CD4-positive, CD25-positive, alpha-beta regulatory T cell (primary cell): ENCODE data around the gene FER1L5. TPM values are rescaled to one million over a fixed set of nuclear protein-coding genes. Genes with fewer than 3 reads are reported as not detected.

Experiments used
- ATAC-seq, 2 donors: fragments of 150-1000 bp; cut with Tn5 transposase; one replicate each; pipeline ENCODE4 v1.10.0; 2021; ENCODE audit warnings: low read depth in 2 of 2, moderate number of reproducible peaks in 2 of 2, moderate library complexity in 1 of 2
- DNase-seq, 3 donors: peaks; one replicate each; pipeline versions ENCODE4 v3.0.0 to v3.0.0-alpha.2; 2012 to 2022; ENCODE audit warnings: mixed read lengths in 1 of 3
- H3K27ac ChIP-seq: one replicate; pipeline ENCODE4 v1.7.0; 2013; ENCODE audit warnings: mild to moderate bottlenecking, low read length; ENCODE audit not compliant: insufficient read depth, poor library complexity, severe bottlenecking
- H3K27me3 ChIP-seq: one replicate; pipeline ENCODE4 v1.7.0; 2013; ENCODE audit warnings: low read length; ENCODE audit not compliant: control insufficient read depth, insufficient read depth
- H3K36me3 ChIP-seq: one replicate; pipeline ENCODE4 v1.7.0; 2013; ENCODE audit warnings: mild to moderate bottlenecking, low read length, moderate library complexity; ENCODE audit not compliant: control insufficient read depth, insufficient read depth
- H3K4me1 ChIP-seq: 2 replicates; pipeline ENCODE4 v1.7.0; 2013; ENCODE audit warnings: mild to moderate bottlenecking, low read length; ENCODE audit not compliant: insufficient read depth, control insufficient read depth, poor library complexity, severe bottlenecking
- H3K4me3 ChIP-seq: one replicate; pipeline ENCODE4 v1.7.0; 2013; ENCODE audit warnings: low read depth, mild to moderate bottlenecking, low read length, moderate library complexity
- H3K9me3 ChIP-seq, 2 experiments: 1 replicate in 1 of 2; 2 replicates in 1 of 2; pipeline ENCODE4 v1.7.0; 2013; ENCODE audit warnings: low read length in 2 of 2, mild to moderate bottlenecking in 1 of 2, moderate library complexity in 1 of 2; ENCODE audit not compliant: control insufficient read depth in 2 of 2
- H3K27ac Mint-ChIP-seq, 3 donors: one replicate each; pipeline ENCODE4 v1.8.0; 2020 to 2022; ENCODE audit warnings: mild to moderate bottlenecking in 3 of 3, mixed read lengths in 3 of 3, moderate library complexity in 2 of 3
- H3K27me3 Mint-ChIP-seq: one replicate; pipeline ENCODE4 v1.8.0; 2022; ENCODE audit warnings: mild to moderate bottlenecking, mixed read lengths
- H3K36me3 Mint-ChIP-seq: one replicate; pipeline ENCODE4 v1.8.0; 2020; ENCODE audit warnings: mixed read lengths
- H3K4me1 Mint-ChIP-seq, 4 donors: one replicate each; pipeline ENCODE4 v1.8.0; 2020 to 2022; ENCODE audit warnings: mixed read lengths in 4 of 4, mild to moderate bottlenecking in 1 of 4
- H3K4me3 Mint-ChIP-seq, 4 donors: one replicate each; pipeline ENCODE4 v1.8.0; 2020 to 2022; ENCODE audit warnings: mild to moderate bottlenecking in 4 of 4, mixed read lengths in 4 of 4, moderate library complexity in 3 of 4
- H3K9me3 Mint-ChIP-seq, 7 donors: one replicate each; pipeline ENCODE4 v1.8.0; 2020 to 2022; ENCODE audit warnings: mixed read lengths in 7 of 7, mild to moderate bottlenecking in 3 of 7, moderate library complexity in 2 of 7
- polyA plus RNA-seq, 4 donors: library from polyadenylated mRNA; unstranded; fragments of 300-500 nt; fragmentation: Illumina TruSeq; gene quantifications; one replicate each; pipeline ENCODE4 v1.2.3, GENCODE V29; 2021
- total RNA-seq: library from RNA; stranded (reverse); gene quantifications from one replicate; pipeline ENCODE4 v1.2.3, GENCODE V29; 2022

The FER1L5 gene
- total and polyA plus RNA-seq, 5 donors from 2014 or later: 0.03 TPM; not detected in 3

DNA sequence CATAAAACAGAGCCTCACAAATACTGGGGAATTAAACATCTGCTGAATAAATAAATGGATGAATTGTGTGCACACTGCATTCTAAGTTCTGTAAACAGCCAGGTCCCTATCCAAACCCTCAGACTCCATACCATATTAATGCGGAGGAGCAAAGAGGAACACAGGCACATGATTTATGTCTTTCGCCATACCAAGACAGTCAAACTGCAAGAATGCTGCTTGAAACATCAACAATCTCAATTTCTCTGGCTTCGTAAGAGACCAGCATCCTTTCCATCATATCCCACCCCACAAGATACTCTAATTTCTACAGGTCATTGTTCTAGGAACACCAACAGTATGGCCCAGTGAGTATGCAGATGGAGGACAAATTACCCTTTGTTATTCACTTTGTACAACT lies 19.4 kb upstream of the FER1L5 start:
- Mint-ChIP-seq H3K9me3 (no peaks in the 10 kb centered on the region), H3K4me3 (no peak overlapping the region), H3K27ac (peak overlapping the region in 1 of 3 donors; percentile 89), H3K4me1 (peaks cover 21 to 42% (median 35%) of the 10 kb centered on the region in 4 donors), H3K27me3 (no peaks in the 10 kb centered on the region), H3K36me3 (peaks cover 8% of the 10 kb centered on the region)
- H3K9me3 ChIP-seq: no peaks in the 10 kb centered on the region
- H3K27me3 ChIP-seq: no peaks in the 10 kb centered on the region
- ATAC-seq (no peak), DNase-seq (no peak)
- peaks cover 32% of the 10 kb centered on the region for H3K36me3 ChIP-seq
- peaks cover 4% of the 10 kb centered on the region for H3K4me1 ChIP-seq
- no peak overlapping the region for H3K27ac ChIP-seq
- H3K4me3 ChIP-seq: no peak overlapping the region

DNA sequence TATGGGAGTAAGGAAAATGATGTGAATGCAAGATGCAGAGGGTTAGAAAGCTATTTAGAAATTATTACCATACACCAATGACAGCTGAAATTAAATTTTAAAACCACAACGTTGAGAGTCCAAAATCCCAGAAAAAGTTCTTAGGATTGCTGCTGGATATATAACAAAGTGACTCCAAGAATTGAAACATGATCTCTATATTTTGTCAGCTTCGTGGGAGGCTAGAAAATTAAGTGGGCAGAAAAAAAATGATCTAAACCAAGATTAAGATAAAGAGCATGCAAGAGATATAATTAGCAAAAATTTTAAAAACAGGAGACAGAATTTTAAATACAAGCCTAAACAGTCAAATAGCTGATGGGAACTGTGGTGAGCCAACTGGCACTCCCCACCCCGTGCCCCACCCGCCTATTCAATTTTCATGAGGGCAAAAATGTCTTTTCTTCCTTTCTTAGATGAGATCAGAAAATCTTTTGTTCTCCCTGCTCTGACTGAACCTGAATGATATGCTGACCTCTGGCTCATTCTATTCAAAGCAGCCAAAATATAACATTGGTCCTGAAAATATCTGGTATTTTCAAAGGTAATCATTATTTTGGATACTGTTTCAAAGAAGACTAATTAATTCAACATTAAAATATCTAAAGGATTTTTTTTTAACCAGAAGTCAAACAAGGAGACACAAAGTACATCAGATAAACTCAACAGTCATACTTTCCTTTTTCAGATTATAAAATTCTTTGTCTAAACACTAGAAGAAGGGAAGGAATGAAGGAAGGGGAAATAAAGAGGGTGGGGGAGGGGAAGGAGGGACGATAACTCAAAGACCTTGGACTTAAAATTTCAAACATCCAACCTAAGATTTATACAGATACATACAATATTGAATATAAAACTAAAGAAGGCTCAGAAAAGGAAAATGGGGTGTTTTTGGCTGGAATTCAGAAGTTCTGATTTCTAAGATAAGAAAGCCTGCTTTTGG lies 16.7 kb upstream of the FER1L5 start:
- H3K27ac Mint-ChIP-seq: peak overlapping the region in 2 of 3 donors; percentile 56 to 64
- H3K27me3 Mint-ChIP-seq: no peaks in the 10 kb centered on the region
- peaks cover 16 to 56% (median 42%) of the 10 kb centered on the region in 4 donors for H3K4me1 Mint-ChIP-seq
- H3K9me3 Mint-ChIP-seq: no peaks in the 10 kb centered on the region
- Histone ChIP-seq H3K4me3 (no peak overlapping the region), H3K9me3 (no peaks in the 10 kb centered on the region), H3K27ac (no peak overlapping the region), H3K4me1 (peaks cover 4% of the 10 kb centered on the region), H3K27me3 (no peaks in the 10 kb centered on the region), H3K36me3 (peaks cover 37% of the 10 kb centered on the region)
- no peak for ATAC-seq
- H3K36me3 Mint-ChIP-seq: peaks cover 17% of the 10 kb centered on the region
- DNase-seq: no peak
- H3K4me3 Mint-ChIP-seq: no peak overlapping the region

DNA sequence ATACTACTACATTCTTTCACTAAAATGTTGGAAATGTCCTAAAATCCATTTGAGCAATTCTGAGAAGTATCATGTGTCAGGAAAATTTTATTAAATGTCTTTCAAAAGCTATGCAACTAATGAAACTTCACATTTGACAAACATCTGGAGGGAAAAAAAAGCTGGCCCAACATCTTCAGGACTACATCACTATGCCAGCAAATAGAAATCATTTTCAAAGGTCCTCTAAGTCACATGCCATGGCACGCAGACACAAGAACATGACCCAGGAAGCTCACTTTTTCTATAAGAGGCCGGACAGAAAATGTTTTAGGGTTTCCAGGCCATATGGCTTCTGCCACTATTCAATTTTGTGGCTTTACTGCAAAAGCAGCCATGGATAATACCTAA lies 16.0 kb upstream of the FER1L5 start:
- Mint-ChIP-seq H3K36me3 (peaks cover 22% of the 10 kb centered on the region), H3K27ac (peak overlapping the region in 1 of 3 donors; percentile 43)

DNA sequence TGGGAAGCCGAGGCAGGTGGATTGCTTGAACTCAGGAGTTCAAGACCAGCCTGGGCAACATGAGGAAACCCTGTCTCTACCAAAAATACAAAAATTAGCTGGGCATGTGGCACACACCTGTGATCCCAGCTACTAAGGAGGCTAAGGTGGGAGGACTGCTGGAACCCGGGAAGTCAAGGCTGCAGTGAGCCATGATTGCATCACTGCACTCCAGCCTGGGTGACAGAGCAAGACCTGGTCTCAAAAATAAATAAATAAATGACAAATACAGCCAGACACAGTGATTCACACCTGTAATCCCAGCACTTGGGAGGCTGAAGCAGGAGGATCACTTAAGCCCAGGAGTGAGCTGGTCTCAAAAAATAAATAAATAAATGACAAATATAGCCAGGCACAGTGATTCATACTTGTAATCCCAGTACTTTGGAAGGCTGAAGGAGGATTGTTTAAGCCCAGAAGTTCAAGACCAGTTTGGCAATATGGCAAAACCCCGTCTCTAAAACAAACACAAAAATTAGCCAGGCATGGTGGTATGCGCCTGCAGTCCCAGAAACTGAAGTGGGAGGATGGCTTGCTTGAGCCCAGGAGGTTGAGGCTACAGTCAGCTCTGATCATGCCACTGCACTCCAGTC lies 10.6 kb upstream of the FER1L5 start:
- ATAC-seq: no peak
- Histone ChIP-seq H3K9me3 (no peaks in the 10 kb centered on the region), H3K36me3 (peaks cover 62% of the 10 kb centered on the region), H3K27me3 (no peaks in the 10 kb centered on the region), H3K4me3 (no peak overlapping the region), H3K27ac (no peak overlapping the region), H3K4me1 (peaks cover 27% of the 10 kb centered on the region)
- DNase-seq: no peak
- H3K4me3 Mint-ChIP-seq: peak overlapping the region in 1 of 4 donors; percentile 25
- no peaks in the 10 kb centered on the region for H3K27me3 Mint-ChIP-seq
- no peak overlapping the region for H3K27ac Mint-ChIP-seq
- peaks cover 24 to 70% (median 52%) of the 10 kb centered on the region in 4 donors for H3K4me1 Mint-ChIP-seq
- H3K9me3 Mint-ChIP-seq: no peaks in the 10 kb centered on the region
- peaks cover 36% of the 10 kb centered on the region for H3K36me3 Mint-ChIP-seq

More for the DNA sequence above, 16.0 kb upstream of the FER1L5 start:
- no peaks in the 10 kb centered on the region for H3K27me3 ChIP-seq
- DNase-seq (no peak), ATAC-seq (no peak)
- peaks cover 16 to 58% (median 44%) of the 10 kb centered on the region in 4 donors for H3K4me1 Mint-ChIP-seq
- no peaks in the 10 kb centered on the region for H3K9me3 Mint-ChIP-seq
- H3K4me3 ChIP-seq: no peak overlapping the region
- no peaks in the 10 kb centered on the region for H3K9me3 ChIP-seq
- peaks cover 4% of the 10 kb centered on the region for H3K4me1 ChIP-seq
- no peaks in the 10 kb centered on the region for H3K27me3 Mint-ChIP-seq
- H3K4me3 Mint-ChIP-seq: no peak overlapping the region
- H3K27ac ChIP-seq: no peak overlapping the region
- H3K36me3 ChIP-seq: peaks cover 44% of the 10 kb centered on the region

DNA sequence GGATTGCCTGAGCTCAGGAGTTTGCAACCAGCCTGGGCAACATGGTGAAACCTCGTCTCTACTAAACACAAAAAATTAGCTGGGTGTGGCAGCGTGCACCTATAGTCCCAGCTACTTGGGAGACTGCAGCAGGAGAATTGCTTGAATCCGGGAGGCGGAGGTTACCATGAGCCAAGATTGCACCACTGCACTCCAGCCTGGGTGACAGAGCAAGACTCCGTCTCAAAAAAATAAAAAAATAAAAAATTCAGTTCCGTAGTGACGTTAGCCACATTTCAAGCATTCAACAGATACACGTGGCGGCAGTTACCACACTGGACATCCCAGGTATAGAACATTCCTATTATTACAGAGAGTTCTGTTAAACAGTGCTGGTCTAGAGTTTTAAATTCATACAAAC lies 8.9 kb upstream of the FER1L5 start:
- no peak for ATAC-seq

DNA sequence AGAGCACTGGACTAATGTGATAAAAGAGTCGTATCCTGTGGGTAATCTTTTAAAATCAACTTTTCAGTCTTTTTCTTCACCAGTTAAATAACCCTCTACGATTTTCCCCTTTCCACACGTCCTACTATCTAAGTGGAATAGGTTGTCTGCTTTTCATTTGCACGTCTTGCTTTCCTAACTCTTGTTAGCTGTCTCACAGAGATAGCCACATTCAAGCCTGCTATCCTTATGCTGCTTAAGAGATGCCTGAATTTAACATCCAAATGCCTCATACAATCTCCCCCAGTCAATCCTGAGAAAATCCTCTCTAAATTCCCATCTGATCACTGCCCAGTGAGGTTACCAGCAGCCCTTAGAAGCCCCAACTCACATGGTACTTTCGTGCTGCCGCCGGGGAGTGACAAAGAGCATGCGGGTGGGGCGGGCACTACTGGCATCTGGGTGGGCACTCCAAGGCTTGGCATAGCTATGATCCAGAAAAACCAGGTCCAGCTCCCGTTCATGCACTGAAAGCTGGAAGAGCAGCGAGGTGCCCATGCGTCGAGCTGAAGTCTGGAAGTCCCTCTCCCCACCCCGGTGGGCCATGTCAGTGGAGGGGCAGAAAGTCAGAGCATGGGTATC lies 5.9 kb upstream of the FER1L5 start:
- peak overlapping the region; percentile 74 to 97 (median 93) for H3K27ac Mint-ChIP-seq
- peaks cover 23% of the 10 kb centered on the region for H3K27me3 Mint-ChIP-seq
- peak overlapping the region; percentile 94 to 96 (median 94) for H3K4me3 Mint-ChIP-seq
- H3K27ac ChIP-seq: peak overlapping the region; percentile 82
- H3K27me3 ChIP-seq: no peaks in the 10 kb centered on the region
- no peak for ATAC-seq
- H3K9me3 Mint-ChIP-seq: no peaks in the 10 kb centered on the region
- H3K36me3 ChIP-seq: peaks cover 27% of the 10 kb centered on the region
- H3K4me3 ChIP-seq: peak overlapping the region; percentile 91
- H3K36me3 Mint-ChIP-seq: peaks cover 17% of the 10 kb centered on the region
- peaks cover 39% of the 10 kb centered on the region for H3K4me1 ChIP-seq
- DNase-seq: no peak
- H3K4me1 Mint-ChIP-seq: peaks cover 18 to 60% (median 44%) of the 10 kb centered on the region in 4 donors
- no peaks in the 10 kb centered on the region for H3K9me3 ChIP-seq

More for the DNA sequence above, 8.9 kb upstream of the FER1L5 start:
- H3K36me3 ChIP-seq: peaks cover 53% of the 10 kb centered on the region
- H3K4me1 ChIP-seq: peaks cover 39% of the 10 kb centered on the region
- Mint-ChIP-seq H3K9me3 (no peaks in the 10 kb centered on the region), H3K27ac (no peak overlapping the region), H3K4me3 (peak overlapping the region in 1 of 4 donors; percentile 21), H3K27me3 (peaks cover 3% of the 10 kb centered on the region), H3K36me3 (peaks cover 36% of the 10 kb centered on the region), H3K4me1 (peaks cover 18 to 73% (median 51%) of the 10 kb centered on the region in 4 donors)
- no peaks in the 10 kb centered on the region for H3K27me3 ChIP-seq
- DNase-seq: no peak
- no peak overlapping the region for H3K27ac ChIP-seq
- no peak overlapping the region for H3K4me3 ChIP-seq
- no peaks in the 10 kb centered on the region for H3K9me3 ChIP-seq

DNA sequence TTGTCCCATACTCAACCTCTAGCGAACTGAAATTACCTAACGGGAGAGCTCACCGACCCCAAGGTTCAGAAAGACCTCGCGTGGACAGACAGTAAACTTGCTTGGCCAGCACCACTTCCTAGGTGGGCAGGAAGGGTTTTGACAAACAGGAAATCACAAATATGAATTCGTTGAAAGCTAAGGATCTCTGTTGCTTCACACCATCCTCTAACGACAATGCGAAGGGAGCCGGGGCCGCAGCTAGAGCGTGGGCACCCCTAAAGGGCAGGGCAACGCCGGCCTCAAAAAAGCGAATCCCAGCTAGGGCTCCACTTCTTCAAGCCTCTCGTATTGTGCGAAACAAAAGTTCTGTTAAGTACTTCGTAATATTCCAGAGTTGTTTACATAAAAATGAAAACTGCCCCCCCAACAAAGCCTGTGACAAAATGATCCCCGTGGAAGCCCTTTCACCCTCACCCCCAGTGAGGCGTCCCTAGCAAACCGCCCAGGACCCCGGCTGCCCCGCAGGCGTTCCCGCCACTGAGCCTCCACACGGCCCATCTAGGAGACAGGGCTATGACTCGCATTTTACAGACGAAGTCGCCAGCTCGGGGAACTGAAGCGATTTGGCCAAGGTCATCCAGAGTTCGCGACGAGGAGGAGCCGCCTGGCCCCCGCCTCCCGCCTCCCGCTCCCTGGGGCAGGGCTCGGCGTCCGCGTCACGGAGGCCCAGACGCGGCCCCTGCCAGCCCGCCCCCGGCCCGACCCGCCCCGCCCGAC lies 5.0 kb upstream of the FER1L5 start:
- peak overlapping the region; percentile 94 to 96 (median 94) for H3K4me3 Mint-ChIP-seq
- Histone ChIP-seq H3K4me3 (peak overlapping the region; percentile 91), H3K36me3 (peaks cover 18% of the 10 kb centered on the region), H3K9me3 (no peaks in the 10 kb centered on the region), H3K27ac (peak overlapping the region; percentile 82), H3K27me3 (no peaks in the 10 kb centered on the region), H3K4me1 (peaks cover 39% of the 10 kb centered on the region)
- H3K36me3 Mint-ChIP-seq: peaks cover 12% of the 10 kb centered on the region
- ATAC-seq (peak; percentile 74 to 76), DNase-seq (peak; percentile 80 to 84 (median 82))
- H3K27ac Mint-ChIP-seq: peak overlapping the region; percentile 87 to 97 (median 93)
- peaks cover 13 to 51% (median 39%) of the 10 kb centered on the region in 4 donors for H3K4me1 Mint-ChIP-seq
- peaks cover 23% of the 10 kb centered on the region for H3K27me3 Mint-ChIP-seq
- no peaks in the 10 kb centered on the region for H3K9me3 Mint-ChIP-seq
